ENCODE measurements around the gene ARID5B. TPM values are rescaled to one million over a fixed set of nuclear protein-coding genes. Genes with fewer than 3 reads are reported as not detected.

ARID5B gene
- total RNA-seq, 1 donor = 94.1 TPM

- Histone ChIP-seq H3K27ac (ENCODE audit: low read depth, low read length) (peak overlapping the region; percentile 78), H3K4me1 (ENCODE audit: insufficient read depth, low read length) (peaks cover 14% of the 10 kb centered on the region)
- DNase-seq (ENCODE audit: insufficient read length, low spot score, missing footprints) = no peak
These were observed 103.8 kb downstream of the ARID5B start for GRCh38 chr10:62005281-62005680.

GRCh38 chr10:62005687-62006086, 104.2 kb downstream of the ARID5B start:
- Histone ChIP-seq H3K79me2 (ENCODE audit: insufficient read depth, low read length) (peaks cover 42% of the 10 kb centered on the region), H3K27me3 (ENCODE audit: insufficient read depth, low read length) (no peaks in the 10 kb centered on the region), H3K27ac (ENCODE audit: low read depth, low read length) (peak overlapping the region; percentile 78), H3K9me3 (ENCODE audit: low read depth, low read length) (no peaks in the 10 kb centered on the region), H3K36me3 (ENCODE audit: insufficient read depth, low read length) (peaks cover 14% of the 10 kb centered on the region), H4K20me1 (ENCODE audit: insufficient read depth, low read length) (peaks cover 9% of the 10 kb centered on the region), H3K4me1 (ENCODE audit: insufficient read depth, low read length) (peaks cover 14% of the 10 kb centered on the region), H3K4me3 (ENCODE audit: insufficient read depth, low read length) (no peak overlapping the region), H2AFZ (ENCODE audit: low read length) (no peak overlapping the region), H3K4me2 (ENCODE audit: insufficient read depth, low read length) (peak overlapping the region; percentile 9)
- no peak for TF ChIP-seq CTCF (IDR thresholded peaks at IDR 0.05; ENCODE audit: extremely low read depth, low read depth, low read length)
- DNase-seq (ENCODE audit: insufficient read length, low spot score, missing footprints) = no peak

More at GRCh38 chr10:62005281-62005680, 103.8 kb downstream of the ARID5B start:
- H3K36me3 ChIP-seq (ENCODE audit: insufficient read depth, low read length) = peaks cover 17% of the 10 kb centered on the region
- no peaks in the 10 kb centered on the region for H3K27me3 ChIP-seq (ENCODE audit: insufficient read depth, low read length)
- no peak overlapping the region for H2AFZ ChIP-seq (ENCODE audit: low read length)
- peaks cover 40% of the 10 kb centered on the region for H3K79me2 ChIP-seq (ENCODE audit: insufficient read depth, low read length)
- H3K4me3 ChIP-seq (ENCODE audit: insufficient read depth, low read length) = no peak overlapping the region
- peak overlapping the region; percentile 9 for H3K4me2 ChIP-seq (ENCODE audit: insufficient read depth, low read length)
- no peak for TF ChIP-seq CTCF (IDR thresholded peaks at IDR 0.05; ENCODE audit: extremely low read depth, low read depth, low read length)
- peaks cover 9% of the 10 kb centered on the region for H4K20me1 ChIP-seq (ENCODE audit: insufficient read depth, low read length)
- no peaks in the 10 kb centered on the region for H3K9me3 ChIP-seq (ENCODE audit: low read depth, low read length)

GRCh38 chr10:62007145-62007544, 105.6 kb downstream of the ARID5B start:
- Histone ChIP-seq H3K4me3 (ENCODE audit: insufficient read depth, low read length) (no peak overlapping the region), H3K27me3 (ENCODE audit: insufficient read depth, low read length) (no peaks in the 10 kb centered on the region), H3K4me1 (ENCODE audit: insufficient read depth, low read length) (peaks cover 14% of the 10 kb centered on the region), H4K20me1 (ENCODE audit: insufficient read depth, low read length) (peaks cover 11% of the 10 kb centered on the region), H3K9me3 (ENCODE audit: low read depth, low read length) (no peaks in the 10 kb centered on the region), H3K79me2 (ENCODE audit: insufficient read depth, low read length) (peaks cover 38% of the 10 kb centered on the region), H3K27ac (ENCODE audit: low read depth, low read length) (no peak overlapping the region), H2AFZ (ENCODE audit: low read length) (no peak overlapping the region), H3K36me3 (ENCODE audit: insufficient read depth, low read length) (peaks cover 7% of the 10 kb centered on the region), H3K4me2 (ENCODE audit: insufficient read depth, low read length) (no peak overlapping the region)
- no peak for DNase-seq (ENCODE audit: insufficient read length, low spot score, missing footprints)
- no peak for TF ChIP-seq CTCF (IDR thresholded peaks at IDR 0.05; ENCODE audit: extremely low read depth, low read depth, low read length)

GRCh38 chr10:62008196-62008595, 106.7 kb downstream of the ARID5B start:
- Histone ChIP-seq H3K9me3 (ENCODE audit: low read depth, low read length) (no peaks in the 10 kb centered on the region), H3K27ac (ENCODE audit: low read depth, low read length) (no peak overlapping the region), H4K20me1 (ENCODE audit: insufficient read depth, low read length) (peaks cover 11% of the 10 kb centered on the region), H2AFZ (ENCODE audit: low read length) (no peak overlapping the region), H3K4me3 (ENCODE audit: insufficient read depth, low read length) (no peak overlapping the region), H3K4me1 (ENCODE audit: insufficient read depth, low read length) (peaks cover 14% of the 10 kb centered on the region), H3K4me2 (ENCODE audit: insufficient read depth, low read length) (no peak overlapping the region), H3K79me2 (ENCODE audit: insufficient read depth, low read length) (peaks cover 38% of the 10 kb centered on the region), H3K36me3 (ENCODE audit: insufficient read depth, low read length) (peaks cover 4% of the 10 kb centered on the region), H3K27me3 (ENCODE audit: insufficient read depth, low read length) (no peaks in the 10 kb centered on the region)
- TF ChIP-seq CTCF (IDR thresholded peaks at IDR 0.05; ENCODE audit: extremely low read depth, low read depth, low read length) = no peak
- no peak for DNase-seq (ENCODE audit: insufficient read length, low spot score, missing footprints)
